HEK293 (cell line): ENCODE results near the gene FUBP3.

Experiments used
- KLF9 ChIP-seq: fragments of 450-650 bp; formaldehyde crosslinking; IDR thresholded peaks from 2 replicates; pipeline ENCODE4 v1.5.1; 2016; ENCODE audit warnings: missing biosample characterization, missing genetic modification characterization, low read depth
- REPIN1 ChIP-seq: fragments of 450-650 bp; formaldehyde crosslinking; IDR thresholded peaks from 2 replicates; pipeline ENCODE4 v1.5.1; 2017; ENCODE audit warnings: missing biosample characterization, missing genetic modification characterization, low read depth
- ZEB2 ChIP-seq: fragments of 450-650 bp; formaldehyde crosslinking; IDR thresholded peaks from 2 replicates; pipeline ENCODE4 v1.5.1; 2016; ENCODE audit warnings: missing biosample characterization, missing genetic modification characterization
- ZNF132 ChIP-seq: fragments of 450-650 bp; formaldehyde crosslinking; IDR thresholded peaks from 2 replicates; pipeline ENCODE4 v1.5.1; 2017; ENCODE audit warnings: missing biosample characterization, missing genetic modification characterization, borderline replicate concordance
- ZNF24 ChIP-seq: fragments of 450-650 bp; formaldehyde crosslinking; IDR thresholded peaks from 2 replicates; pipeline ENCODE4 v1.5.1; 2016; ENCODE audit warnings: missing biosample characterization, missing genetic modification characterization
- ZNF366 ChIP-seq: fragments of 450-650 bp; formaldehyde crosslinking; conservative IDR thresholded peaks from 2 replicates; pipeline ENCODE4 v1.5.1; 2016; ENCODE audit warnings: missing biosample characterization, missing genetic modification characterization
- ZNF561 ChIP-seq: fragments of 450-650 bp; IDR thresholded peaks from 2 replicates; pipeline ENCODE4 v1.5.1; 2018; ENCODE audit warnings: missing biosample characterization, missing genetic modification characterization, borderline replicate concordance
- ZNF571 ChIP-seq: fragments of 450-650 bp; formaldehyde crosslinking; IDR thresholded peaks from 2 replicates; pipeline ENCODE4 v1.5.0; 2017; ENCODE audit warnings: missing biosample characterization, missing genetic modification characterization
- ZNF596 ChIP-seq: fragments of 450-650 bp; IDR thresholded peaks from 2 replicates; pipeline ENCODE4 v1.5.0; 2018; ENCODE audit warnings: missing biosample characterization, mild to moderate bottlenecking, missing genetic modification characterization, moderate library complexity
- TF ChIP-seq, protein P1 (sequence below): fragments of 450-650 bp; formaldehyde crosslinking; optimal IDR thresholded peaks from 2 replicates; pipeline ENCODE3; 2016; ENCODE audit warnings: missing biosample characterization, mild to moderate bottlenecking, missing genetic modification characterization
- TF ChIP-seq, protein P2 (sequence below): fragments of 450-650 bp; formaldehyde crosslinking; IDR thresholded peaks from 2 replicates; pipeline ENCODE4 v1.5.1; 2016; ENCODE audit warnings: missing biosample characterization, missing genetic modification characterization
- TF ChIP-seq, protein P3 (sequence below): fragments of 450-650 bp; formaldehyde crosslinking; IDR thresholded peaks from 2 replicates; pipeline ENCODE4 v1.5.1; 2016; ENCODE audit warnings: missing biosample characterization, missing genetic modification characterization, borderline replicate concordance
- TF ChIP-seq, protein P4 (sequence below): fragments of 450-650 bp; formaldehyde crosslinking; IDR thresholded peaks from 2 replicates; pipeline ENCODE4 v1.5.1; 2017; ENCODE audit warnings: missing biosample characterization, mild to moderate bottlenecking, missing genetic modification characterization, moderate library complexity
- TF ChIP-seq, protein P5 (sequence below): fragments of 450-650 bp; formaldehyde crosslinking; IDR thresholded peaks from 2 replicates; pipeline ENCODE4 v1.5.1; 2016; ENCODE audit warnings: missing biosample characterization, missing genetic modification characterization

DNA sequence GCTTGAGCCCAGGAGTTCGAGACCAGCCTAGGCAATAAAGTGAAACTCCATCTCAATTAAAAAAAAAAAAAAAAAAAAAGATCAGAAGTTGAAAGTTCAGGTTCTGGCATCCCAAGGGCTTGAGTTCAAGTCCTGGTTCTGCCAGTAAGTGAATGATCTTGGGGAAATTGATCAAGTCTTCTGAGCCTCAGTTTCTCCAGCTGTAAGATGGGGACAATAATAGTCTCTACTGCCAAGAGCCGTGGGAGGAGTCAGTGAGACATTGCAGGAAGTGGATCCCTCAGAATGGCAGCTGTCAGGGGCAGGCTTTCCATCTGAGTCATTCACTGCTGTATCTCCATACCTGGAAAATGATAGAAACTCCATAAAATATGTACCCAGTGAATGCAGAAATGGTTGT lies 37.8 kb upstream of the FUBP3 start:
- TF ChIP-seq, protein P1, sequence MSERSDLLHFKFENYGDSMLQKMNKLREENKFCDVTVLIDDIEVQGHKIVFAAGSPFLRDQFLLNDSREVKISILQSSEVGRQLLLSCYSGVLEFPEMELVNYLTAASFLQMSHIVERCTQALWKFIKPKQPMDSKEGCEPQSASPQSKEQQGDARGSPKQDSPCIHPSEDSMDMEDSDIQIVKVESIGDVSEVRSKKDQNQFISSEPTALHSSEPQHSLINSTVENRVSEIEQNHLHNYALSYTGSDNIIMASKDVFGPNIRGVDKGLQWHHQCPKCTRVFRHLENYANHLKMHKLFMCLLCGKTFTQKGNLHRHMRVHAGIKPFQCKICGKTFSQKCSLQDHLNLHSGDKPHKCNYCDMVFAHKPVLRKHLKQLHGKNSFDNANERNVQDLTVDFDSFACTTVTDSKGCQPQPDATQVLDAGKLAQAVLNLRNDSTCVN, result no peak
- TF ChIP-seq, protein P2, sequence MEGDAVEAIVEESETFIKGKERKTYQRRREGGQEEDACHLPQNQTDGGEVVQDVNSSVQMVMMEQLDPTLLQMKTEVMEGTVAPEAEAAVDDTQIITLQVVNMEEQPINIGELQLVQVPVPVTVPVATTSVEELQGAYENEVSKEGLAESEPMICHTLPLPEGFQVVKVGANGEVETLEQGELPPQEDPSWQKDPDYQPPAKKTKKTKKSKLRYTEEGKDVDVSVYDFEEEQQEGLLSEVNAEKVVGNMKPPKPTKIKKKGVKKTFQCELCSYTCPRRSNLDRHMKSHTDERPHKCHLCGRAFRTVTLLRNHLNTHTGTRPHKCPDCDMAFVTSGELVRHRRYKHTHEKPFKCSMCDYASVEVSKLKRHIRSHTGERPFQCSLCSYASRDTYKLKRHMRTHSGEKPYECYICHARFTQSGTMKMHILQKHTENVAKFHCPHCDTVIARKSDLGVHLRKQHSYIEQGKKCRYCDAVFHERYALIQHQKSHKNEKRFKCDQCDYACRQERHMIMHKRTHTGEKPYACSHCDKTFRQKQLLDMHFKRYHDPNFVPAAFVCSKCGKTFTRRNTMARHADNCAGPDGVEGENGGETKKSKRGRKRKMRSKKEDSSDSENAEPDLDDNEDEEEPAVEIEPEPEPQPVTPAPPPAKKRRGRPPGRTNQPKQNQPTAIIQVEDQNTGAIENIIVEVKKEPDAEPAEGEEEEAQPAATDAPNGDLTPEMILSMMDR, result no peak
- no peak for TF ChIP-seq ZNF596 (tag by site-specific recombination)
- TF ChIP-seq ZNF24 (tag by site-specific recombination), result no peak
- no peak for TF ChIP-seq REPIN1
- TF ChIP-seq ZNF571 (tag by site-specific recombination), result no peak
- no peak for TF ChIP-seq ZEB2 (tag by site-specific recombination)
- TF ChIP-seq, protein P3, sequence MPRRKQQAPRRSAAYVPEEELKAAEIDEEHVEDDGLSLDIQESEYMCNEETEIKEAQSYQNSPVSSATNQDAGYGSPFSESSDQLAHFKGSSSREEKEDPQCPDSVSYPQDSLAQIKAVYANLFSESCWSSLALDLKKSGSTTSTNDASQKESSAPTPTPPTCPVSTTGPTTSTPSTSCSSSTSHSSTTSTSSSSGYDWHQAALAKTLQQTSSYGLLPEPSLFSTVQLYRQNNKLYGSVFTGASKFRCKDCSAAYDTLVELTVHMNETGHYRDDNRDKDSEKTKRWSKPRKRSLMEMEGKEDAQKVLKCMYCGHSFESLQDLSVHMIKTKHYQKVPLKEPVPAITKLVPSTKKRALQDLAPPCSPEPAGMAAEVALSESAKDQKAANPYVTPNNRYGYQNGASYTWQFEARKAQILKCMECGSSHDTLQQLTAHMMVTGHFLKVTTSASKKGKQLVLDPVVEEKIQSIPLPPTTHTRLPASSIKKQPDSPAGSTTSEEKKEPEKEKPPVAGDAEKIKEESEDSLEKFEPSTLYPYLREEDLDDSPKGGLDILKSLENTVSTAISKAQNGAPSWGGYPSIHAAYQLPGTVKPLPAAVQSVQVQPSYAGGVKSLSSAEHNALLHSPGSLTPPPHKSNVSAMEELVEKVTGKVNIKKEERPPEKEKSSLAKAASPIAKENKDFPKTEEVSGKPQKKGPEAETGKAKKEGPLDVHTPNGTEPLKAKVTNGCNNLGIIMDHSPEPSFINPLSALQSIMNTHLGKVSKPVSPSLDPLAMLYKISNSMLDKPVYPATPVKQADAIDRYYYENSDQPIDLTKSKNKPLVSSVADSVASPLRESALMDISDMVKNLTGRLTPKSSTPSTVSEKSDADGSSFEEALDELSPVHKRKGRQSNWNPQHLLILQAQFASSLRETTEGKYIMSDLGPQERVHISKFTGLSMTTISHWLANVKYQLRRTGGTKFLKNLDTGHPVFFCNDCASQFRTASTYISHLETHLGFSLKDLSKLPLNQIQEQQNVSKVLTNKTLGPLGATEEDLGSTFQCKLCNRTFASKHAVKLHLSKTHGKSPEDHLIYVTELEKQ (tag by site-specific recombination), result no peak
- no peak for TF ChIP-seq ZNF366 (tag by site-specific recombination)
- no peak for TF ChIP-seq ZNF132 (tag by site-specific recombination)
- TF ChIP-seq, protein P4, sequence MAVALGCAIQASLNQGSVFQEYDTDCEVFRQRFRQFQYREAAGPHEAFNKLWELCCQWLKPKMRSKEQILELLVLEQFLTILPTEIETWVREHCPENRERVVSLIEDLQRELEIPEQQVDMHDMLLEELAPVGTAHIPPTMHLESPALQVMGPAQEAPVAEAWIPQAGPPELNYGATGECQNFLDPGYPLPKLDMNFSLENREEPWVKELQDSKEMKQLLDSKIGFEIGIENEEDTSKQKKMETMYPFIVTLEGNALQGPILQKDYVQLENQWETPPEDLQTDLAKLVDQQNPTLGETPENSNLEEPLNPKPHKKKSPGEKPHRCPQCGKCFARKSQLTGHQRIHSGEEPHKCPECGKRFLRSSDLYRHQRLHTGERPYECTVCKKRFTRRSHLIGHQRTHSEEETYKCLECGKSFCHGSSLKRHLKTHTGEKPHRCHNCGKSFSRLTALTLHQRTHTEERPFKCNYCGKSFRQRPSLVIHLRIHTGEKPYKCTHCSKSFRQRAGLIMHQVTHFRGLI (tag by site-specific recombination), result no peak
- no peak for TF ChIP-seq KLF9 (tag by site-specific recombination)
- TF ChIP-seq, protein P5, sequence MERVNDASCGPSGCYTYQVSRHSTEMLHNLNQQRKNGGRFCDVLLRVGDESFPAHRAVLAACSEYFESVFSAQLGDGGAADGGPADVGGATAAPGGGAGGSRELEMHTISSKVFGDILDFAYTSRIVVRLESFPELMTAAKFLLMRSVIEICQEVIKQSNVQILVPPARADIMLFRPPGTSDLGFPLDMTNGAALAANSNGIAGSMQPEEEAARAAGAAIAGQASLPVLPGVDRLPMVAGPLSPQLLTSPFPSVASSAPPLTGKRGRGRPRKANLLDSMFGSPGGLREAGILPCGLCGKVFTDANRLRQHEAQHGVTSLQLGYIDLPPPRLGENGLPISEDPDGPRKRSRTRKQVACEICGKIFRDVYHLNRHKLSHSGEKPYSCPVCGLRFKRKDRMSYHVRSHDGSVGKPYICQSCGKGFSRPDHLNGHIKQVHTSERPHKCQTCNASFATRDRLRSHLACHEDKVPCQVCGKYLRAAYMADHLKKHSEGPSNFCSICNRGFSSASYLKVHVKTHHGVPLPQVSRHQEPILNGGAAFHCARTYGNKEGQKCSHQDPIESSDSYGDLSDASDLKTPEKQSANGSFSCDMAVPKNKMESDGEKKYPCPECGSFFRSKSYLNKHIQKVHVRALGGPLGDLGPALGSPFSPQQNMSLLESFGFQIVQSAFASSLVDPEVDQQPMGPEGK (tag by site-specific recombination), result no peak
- TF ChIP-seq ZNF561 (tag by site-specific recombination), result no peak
